A549 (cell line): ENCODE measurements around the gene RBM18. TPM values are rescaled to one million over a fixed set of nuclear protein-coding genes. Genes with fewer than 3 reads are reported as not detected.

ENCODE experiments used
- ATAC-seq, 2 experiments: fragments of 200-7000 bp in 1 of 2; fragments of >200 bp in 1 of 2; cut with Nextera tagmentation in 1 of 2; cut with Tn5 transposase in 1 of 2; 3 replicates each; pipeline versions ENCODE4 v1.8.0 to v1.9.1; 2018 to 2020; ENCODE audit warnings: mild to moderate bottlenecking in 1 of 2, moderate library complexity in 1 of 2
- CTCF ChIA-PET: fragments of 300-600 bp; sonication (Branson Sonifier 250); formaldehyde crosslinking; extraction: SDS; loops from one replicate; lab custom pipeline; 2021; ENCODE audit warnings: antibody characterized with exemption, inconsistent platforms; lab: Yijun Ruan, JAX
- POLR2A ChIA-PET: fragments of 350-600 bp; formaldehyde crosslinking; extraction: SDS; loops from one replicate; lab custom pipeline; 2021; ENCODE audit warnings: antibody characterized with exemption, inconsistent platforms; lab: Yijun Ruan, JAX
- DNase-seq, 2 experiments: peaks; one replicate each; pipeline versions ENCODE4 v3.0.0 to v3.0.0-alpha.2; 2011 to 2016; ENCODE audit warnings: low read depth in 1 of 2, low spot score in 1 of 2
- FAIRE-seq: peaks from 2 replicates; lab custom pipeline; 2011; peaks lifted over from hg19 to GRCh38; lab: Jason Lieb, UNC
- H3K27ac ChIP-seq, 2 experiments: fragments of >200 bp; sonication (Bioruptor Twin); formaldehyde crosslinking; 3 replicates each; pipeline ENCODE4 v1.5.1; 2016 to 2017
- H3K4me1 ChIP-seq: fragments of >200 bp; sonication (Bioruptor Twin); formaldehyde crosslinking; 3 replicates; pipeline ENCODE4 v1.6.1; 2016
- H3K4me2 ChIP-seq: fragments of >200 bp; sonication (Bioruptor Twin); formaldehyde crosslinking; 3 replicates; pipeline ENCODE4 v1.6.1; 2016
- H3K4me3 ChIP-seq: fragments of >200 bp; sonication (Bioruptor Twin); formaldehyde crosslinking; 3 replicates; pipeline ENCODE4 v1.5.1; 2016
- H3K9me3 ChIP-seq: fragments of >200 bp; sonication (Bioruptor Twin); formaldehyde crosslinking; 3 replicates; pipeline ENCODE4 v1.6.1; 2016
- BHLHE40 ChIP-seq: IDR thresholded peaks from 2 replicates; pipeline ENCODE4 v1.6.1; 2012; ENCODE audit warnings: low read depth, low read length, inconsistent platforms
- CBX2 ChIP-seq: fragments of 200-600 bp; sonication (generic); IDR thresholded peaks from 2 replicates; pipeline ENCODE4 v1.6.1; 2016; ENCODE audit warnings: low read depth, mild to moderate bottlenecking, borderline replicate concordance
- CBX8 ChIP-seq: fragments of 200-600 bp; sonication (generic); IDR thresholded peaks from 2 replicates; pipeline ENCODE4 v1.6.1; 2016
- CHD2 ChIP-seq: fragments of 150-350 bp; IDR thresholded peaks from 2 replicates; pipeline ENCODE4 v1.6.1; 2014; ENCODE audit warnings: low read length; ENCODE audit not compliant: partially characterized antibody
- EHF ChIP-seq: fragments of 250-450 bp; sonication (Bioruptor Pico); IDR thresholded peaks from 2 replicates; pipeline ENCODE4 v1.5.0; 2020; ENCODE audit warnings: mild to moderate bottlenecking
- EP300 ChIP-seq, 2 experiments: fragments of >200 bp; sonication (Bioruptor Twin); formaldehyde crosslinking; IDR thresholded peaks; 2 replicates in 1 of 2; 3 replicates in 1 of 2; pipeline ENCODE4 v1.6.1; 2016 to 2017
- FOSB ChIP-seq: fragments of 250-450 bp; sonication (Bioruptor Pico); IDR thresholded peaks from 2 replicates; pipeline ENCODE4 v1.5.0; 2020; ENCODE audit warnings: mild to moderate bottlenecking, moderate library complexity
- GATA3 ChIP-seq: IDR thresholded peaks from 2 replicates; pipeline ENCODE4 v1.6.1; 2012; ENCODE audit warnings: borderline replicate concordance
- HDAC2 ChIP-seq: fragments of 200-600 bp; sonication (generic); IDR thresholded peaks from 2 replicates; pipeline ENCODE4 v1.6.1; 2016
- HES2 ChIP-seq: fragments of >200 bp; sonication (Bioruptor Twin); formaldehyde crosslinking; IDR thresholded peaks from 2 replicates; pipeline ENCODE4 v1.6.1; 2016
- HMGXB4 ChIP-seq: fragments of 250-450 bp; sonication (Bioruptor Pico); IDR thresholded peaks from 2 replicates; pipeline ENCODE4 v1.5.0; 2021; ENCODE audit warnings: mild to moderate bottlenecking, moderate library complexity, borderline replicate concordance
- HOXB13 ChIP-seq: fragments of 250-450 bp; sonication (Bioruptor Pico); IDR thresholded peaks from 2 replicates; pipeline ENCODE4 v1.5.0; 2020; ENCODE audit warnings: low read depth, mild to moderate bottlenecking, moderate library complexity
- JUN ChIP-seq, 2 experiments: fragments of >200 bp; sonication (Bioruptor Twin); formaldehyde crosslinking; IDR thresholded peaks; 2 replicates in 1 of 2; 3 replicates in 1 of 2; pipeline ENCODE4 v1.6.1; 2016 to 2017
- KDM5A ChIP-seq: fragments of 200-600 bp; sonication (generic); IDR thresholded peaks from 2 replicates; pipeline ENCODE4 v1.6.1; 2016; ENCODE audit warnings: antibody characterized with exemption, mild to moderate bottlenecking
- MYC ChIP-seq: IDR thresholded peaks from 2 replicates; pipeline ENCODE4 v1.6.1; 2012; ENCODE audit warnings: mild to moderate bottlenecking, inconsistent platforms, low read length, improper control_type of control experiment, borderline replicate concordance
- POLR2AphosphoS2 ChIP-seq: conservative IDR thresholded peaks from 2 replicates; pipeline ENCODE4 v1.6.1; 2012; ENCODE audit warnings: low read length, improper control_type of control experiment, inconsistent platforms
- RAD21 ChIP-seq, 2 experiments: fragments of >200 bp in 1 of 2; sonication (Bioruptor Twin) in 1 of 2; formaldehyde crosslinking in 1 of 2; IDR thresholded peaks in 1 of 2; conservative IDR thresholded peaks in 1 of 2; 2 replicates in 1 of 2; 3 replicates in 1 of 2; pipeline ENCODE4 v1.6.1; 2012 to 2018; ENCODE audit warnings: inconsistent platforms in 1 of 2
- RFX5 ChIP-seq: fragments of 450-650 bp; IDR thresholded peaks from 2 replicates; pipeline ENCODE4 v1.7.1; 2014; ENCODE audit warnings: antibody characterized with exemption, mild to moderate bottlenecking, moderate library complexity
- SREBF2 ChIP-seq: fragments of 450-650 bp; IDR thresholded peaks from 2 replicates; pipeline ENCODE4 v1.6.1; 2014; ENCODE audit warnings: mild to moderate bottlenecking, moderate library complexity
- TFCP2L1 ChIP-seq: fragments of 250-450 bp; sonication (Bioruptor Pico); IDR thresholded peaks from 2 replicates; pipeline ENCODE4 v1.5.0; 2021; ENCODE audit warnings: mild to moderate bottlenecking
- ZC3H11A ChIP-seq: fragments of 450-650 bp; IDR thresholded peaks from 2 replicates; pipeline ENCODE4 v1.6.1; 2014; ENCODE audit warnings: antibody characterized with exemption, mild to moderate bottlenecking
- ZNF302 ChIP-seq: fragments of 250-450 bp; sonication (Bioruptor Pico); IDR thresholded peaks from 2 replicates; pipeline ENCODE4 v1.9.0; 2021; ENCODE audit warnings: inconsistent platforms, mild to moderate bottlenecking, moderate library complexity
- WGBS: methylation state at CpG from one replicate; pipeline ENCODE4 v1.1.6; 2017; ENCODE audit errors: missing lambda C conversion rate; 5-methylcytosine and 5-hydroxymethylcytosine counted together
- polyA plus RNA-seq, 4 experiments: library from polyadenylated mRNA; depleted of rRNA in 3 of 4; stranded (reverse); fragments of >200 nt; fragmentation: RNase III in 1 of 4; extraction: RNeasy Plus Mini Kit Qiagen cat#74134 plus additional on column Dnase treatment in 1 of 4; gene quantifications; 2 replicates in 3 of 4; 3 replicates in 1 of 4; pipeline ENCODE4 v1.2.3, GENCODE V29; 2011 to 2017
- TF ChIP-seq, protein P1 (sequence below): fragments of 200-600 bp; sonication (generic); IDR thresholded peaks from 2 replicates; pipeline ENCODE4 v1.6.1; 2016; ENCODE audit warnings: antibody characterized with exemption, mild to moderate bottlenecking, moderate library complexity
- TF ChIP-seq, protein P2 (sequence below): fragments of 450-650 bp; IDR thresholded peaks from 2 replicates; pipeline ENCODE4 v1.6.1; 2014; ENCODE audit warnings: antibody characterized with exemption
- TF ChIP-seq, protein P3 (sequence below): IDR thresholded peaks from 2 replicates; pipeline ENCODE4 v1.6.1; 2012; ENCODE audit warnings: low read depth, borderline replicate concordance

Gene RBM18
- polyA plus RNA-seq, 2 of the 4 experiments (the other 2 are of a cell fraction): 13.8 to 52.3 TPM

DNA sequence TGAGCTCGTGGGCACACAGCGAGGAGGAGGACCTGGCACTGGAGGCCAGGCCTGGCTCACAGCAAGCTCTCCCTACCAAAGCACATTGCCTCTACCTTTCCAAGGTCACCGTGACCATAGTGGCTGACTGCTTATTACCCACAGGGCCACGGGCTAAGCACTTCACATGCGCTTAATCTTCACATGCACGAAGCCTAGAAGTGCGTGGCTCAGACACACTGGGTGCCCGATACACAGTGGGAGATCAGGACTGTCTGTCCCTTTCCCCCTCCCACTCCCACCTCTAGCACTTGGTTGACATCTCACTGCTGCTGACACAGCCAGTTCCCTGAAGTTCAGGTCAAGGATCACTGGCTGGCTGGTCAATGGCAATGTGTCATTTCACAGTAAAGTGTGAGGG lies 59.5 kb downstream of the RBM18 start:
- 66% methylated on average over 5 of the region's 8 CpGs for WGBS
- no peak overlapping the region for H3K27ac ChIP-seq
- H3K9me3 ChIP-seq: no peaks in the 10 kb centered on the region
- ChIA-PET CTCF (interaction anchor here (0.6 kb wide), 1 partner anchor 91 kb away, joined by 3 read pairs; no protein-coding TSS in a partner anchor), POLR2A (no interaction called here)
- DNase-seq (no peak), ATAC-seq (no peak), FAIRE-seq (no peak)
- H3K4me3 ChIP-seq: no peak overlapping the region
- H3K4me2 ChIP-seq: no peak overlapping the region
- H3K4me1 ChIP-seq: no peaks in the 10 kb centered on the region
- TF ChIP-seq ZC3H11A: no peak

DNA sequence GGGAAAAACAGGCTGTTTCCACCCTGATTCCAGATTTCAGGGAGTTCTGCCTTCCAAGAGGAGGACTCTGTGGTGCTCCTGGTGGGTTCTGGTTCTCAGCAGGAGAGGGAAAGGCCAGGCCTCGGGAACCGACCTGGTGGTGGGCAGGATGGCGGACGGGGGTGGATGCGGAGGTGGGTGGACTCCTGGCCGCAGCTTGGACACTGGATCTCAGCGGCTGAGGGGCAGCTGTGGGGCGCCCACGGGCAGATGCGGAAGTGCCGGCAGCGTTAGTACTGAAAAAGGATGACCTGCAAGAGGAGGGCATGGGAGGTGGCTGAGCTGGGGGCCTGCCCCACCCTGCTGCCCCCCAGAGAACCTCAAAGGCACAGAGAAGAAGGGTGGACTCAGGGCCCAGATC lies 60.1 kb downstream of the RBM18 start:
- no peak for ATAC-seq
- no peak overlapping the region for H3K4me2 ChIP-seq
- 72% methylated on average over 12 of the region's 12 CpGs for WGBS

DNA sequence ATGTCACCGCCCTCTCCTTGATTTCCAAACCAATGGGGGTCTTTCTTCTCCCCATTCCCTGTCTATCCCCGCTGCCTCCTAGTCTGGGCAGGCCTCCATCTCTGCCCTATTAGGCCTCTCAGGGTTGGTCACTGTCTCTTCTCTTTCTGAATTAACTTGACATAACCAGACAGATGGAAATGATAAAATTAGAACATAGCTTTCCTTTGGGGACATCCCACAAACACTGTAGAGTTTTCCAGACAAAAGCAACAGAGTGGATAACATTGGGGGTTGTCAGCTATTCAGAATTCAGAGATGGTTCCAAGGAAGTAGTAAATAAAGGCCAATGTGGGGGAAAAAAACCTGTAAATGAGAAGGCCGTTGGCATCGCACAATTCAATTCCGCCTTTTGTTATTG lies 60.6 kb downstream of the RBM18 start:
- FAIRE-seq (no peak), ATAC-seq (no peak), DNase-seq (no peak)
- H3K9me3 ChIP-seq: no peaks in the 10 kb centered on the region
- no peak overlapping the region for H3K4me3 ChIP-seq
- no peaks in the 10 kb centered on the region for H3K4me1 ChIP-seq
- H3K4me2 ChIP-seq: no peak overlapping the region
- no peak overlapping the region for H3K27ac ChIP-seq
- POLR2A ChIA-PET: no interaction called here
- WGBS: 87% methylated on average over 5 of the region's 5 CpGs
- CTCF ChIA-PET: interaction anchor here (1.3 to 2.0 kb wide), 2 partner anchors 12 to 81 kb away, joined by 6 read pairs; no protein-coding TSS in a partner anchor
- TF ChIP-seq, protein P1, sequence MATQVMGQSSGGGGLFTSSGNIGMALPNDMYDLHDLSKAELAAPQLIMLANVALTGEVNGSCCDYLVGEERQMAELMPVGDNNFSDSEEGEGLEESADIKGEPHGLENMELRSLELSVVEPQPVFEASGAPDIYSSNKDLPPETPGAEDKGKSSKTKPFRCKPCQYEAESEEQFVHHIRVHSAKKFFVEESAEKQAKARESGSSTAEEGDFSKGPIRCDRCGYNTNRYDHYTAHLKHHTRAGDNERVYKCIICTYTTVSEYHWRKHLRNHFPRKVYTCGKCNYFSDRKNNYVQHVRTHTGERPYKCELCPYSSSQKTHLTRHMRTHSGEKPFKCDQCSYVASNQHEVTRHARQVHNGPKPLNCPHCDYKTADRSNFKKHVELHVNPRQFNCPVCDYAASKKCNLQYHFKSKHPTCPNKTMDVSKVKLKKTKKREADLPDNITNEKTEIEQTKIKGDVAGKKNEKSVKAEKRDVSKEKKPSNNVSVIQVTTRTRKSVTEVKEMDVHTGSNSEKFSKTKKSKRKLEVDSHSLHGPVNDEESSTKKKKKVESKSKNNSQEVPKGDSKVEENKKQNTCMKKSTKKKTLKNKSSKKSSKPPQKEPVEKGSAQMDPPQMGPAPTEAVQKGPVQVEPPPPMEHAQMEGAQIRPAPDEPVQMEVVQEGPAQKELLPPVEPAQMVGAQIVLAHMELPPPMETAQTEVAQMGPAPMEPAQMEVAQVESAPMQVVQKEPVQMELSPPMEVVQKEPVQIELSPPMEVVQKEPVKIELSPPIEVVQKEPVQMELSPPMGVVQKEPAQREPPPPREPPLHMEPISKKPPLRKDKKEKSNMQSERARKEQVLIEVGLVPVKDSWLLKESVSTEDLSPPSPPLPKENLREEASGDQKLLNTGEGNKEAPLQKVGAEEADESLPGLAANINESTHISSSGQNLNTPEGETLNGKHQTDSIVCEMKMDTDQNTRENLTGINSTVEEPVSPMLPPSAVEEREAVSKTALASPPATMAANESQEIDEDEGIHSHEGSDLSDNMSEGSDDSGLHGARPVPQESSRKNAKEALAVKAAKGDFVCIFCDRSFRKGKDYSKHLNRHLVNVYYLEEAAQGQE: no peak
- no peak for TF ChIP-seq RAD21 (conservative IDR thresholded peaks at IDR 0.05 in 1 of 2, IDR thresholded peaks at IDR 0.05 in 1 of 2)
- TF ChIP-seq RFX5: no peak
- no peak for TF ChIP-seq EHF (CRISPR knock-in tag)
- no peak for TF ChIP-seq GATA3
- no peak for TF ChIP-seq KDM5A
- TF ChIP-seq TFCP2L1 (CRISPR knock-in tag): no peak
- no peak for TF ChIP-seq CHD2
- no peak for TF ChIP-seq POLR2AphosphoS2
- no peak for TF ChIP-seq HMGXB4 (CRISPR knock-in tag)
- TF ChIP-seq JUN (IDR thresholded peaks at IDR 0.05): no peak
- no peak for TF ChIP-seq HES2

More for the DNA sequence above, 60.1 kb downstream of the RBM18 start:
- DNase-seq (no peak), FAIRE-seq (no peak)
- CTCF ChIA-PET: interaction anchor here (0.6 kb wide), 1 partner anchor 92 kb away, joined by 3 read pairs; no protein-coding TSS in a partner anchor
- POLR2A ChIA-PET: no interaction called here
- TF ChIP-seq HDAC2 (no peak), EP300 (IDR thresholded peaks at IDR 0.05) (no peak), SREBF2 (no peak), BHLHE40 (no peak), CBX2 (no peak), FOSB (CRISPR knock-in tag) (no peak), HOXB13 (CRISPR knock-in tag) (no peak), MYC (no peak), GATA3 (no peak), ZC3H11A (no peak), RFX5 (no peak), ZNF302 (CRISPR knock-in tag) (no peak), CBX8 (no peak)
- TF ChIP-seq, protein P2, sequence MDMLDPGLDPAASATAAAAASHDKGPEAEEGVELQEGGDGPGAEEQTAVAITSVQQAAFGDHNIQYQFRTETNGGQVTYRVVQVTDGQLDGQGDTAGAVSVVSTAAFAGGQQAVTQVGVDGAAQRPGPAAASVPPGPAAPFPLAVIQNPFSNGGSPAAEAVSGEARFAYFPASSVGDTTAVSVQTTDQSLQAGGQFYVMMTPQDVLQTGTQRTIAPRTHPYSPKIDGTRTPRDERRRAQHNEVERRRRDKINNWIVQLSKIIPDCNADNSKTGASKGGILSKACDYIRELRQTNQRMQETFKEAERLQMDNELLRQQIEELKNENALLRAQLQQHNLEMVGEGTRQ: no peak
- TF ChIP-seq, protein P3, sequence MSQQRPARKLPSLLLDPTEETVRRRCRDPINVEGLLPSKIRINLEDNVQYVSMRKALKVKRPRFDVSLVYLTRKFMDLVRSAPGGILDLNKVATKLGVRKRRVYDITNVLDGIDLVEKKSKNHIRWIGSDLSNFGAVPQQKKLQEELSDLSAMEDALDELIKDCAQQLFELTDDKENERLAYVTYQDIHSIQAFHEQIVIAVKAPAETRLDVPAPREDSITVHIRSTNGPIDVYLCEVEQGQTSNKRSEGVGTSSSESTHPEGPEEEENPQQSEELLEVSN: no peak
- TF ChIP-seq, protein P1: no peak
- H3K4me3 ChIP-seq: no peak overlapping the region
- H3K4me1 ChIP-seq: no peaks in the 10 kb centered on the region
- no peaks in the 10 kb centered on the region for H3K9me3 ChIP-seq
- no peak overlapping the region for H3K27ac ChIP-seq
